Panc1 (cell line): ENCODE results near the gene IQCH.

ENCODE experiments used
- CTCF ChIP-seq: fragments of 450-650 bp; IDR thresholded peaks from 2 replicates; pipeline ENCODE4 v1.5.1; 2017; ENCODE audit warnings: mild to moderate bottlenecking
- POLR2AphosphoS5 ChIP-seq: IDR thresholded peaks from 2 replicates; pipeline ENCODE4 v1.6.1; 2012; ENCODE audit warnings: mild to moderate bottlenecking, low read depth, low read length, moderate library complexity
- REST ChIP-seq, 2 experiments: IDR thresholded peaks; 2 replicates each; pipeline ENCODE4 v1.6.1; 2011 to 2012; ENCODE audit warnings: low read depth in 2 of 2, control low read depth in 1 of 2, low read length in 1 of 2, mild to moderate bottlenecking in 1 of 2, moderate library complexity in 1 of 2; ENCODE audit not compliant: insufficient read depth in 1 of 2

GRCh38 chr15:67384761-67385160 lies 130.2 kb downstream of the IQCH start:
- no peak for TF ChIP-seq CTCF
- no peak for TF ChIP-seq POLR2AphosphoS5
- TF ChIP-seq REST (IDR thresholded peaks at IDR 0.05; ENCODE audit: insufficient read depth in 1 of 2, low read depth in 2 of 2, low read length in 1 of 2), result no peak
